Activated CD4-positive, CD25-positive, alpha-beta regulatory T cell treated with anti-CD3 and anti-CD28 coated beads, Interleukin-2, amount 50 U/mL, for 72 hours (primary cell): ENCODE data around the gene KRTAP5-8.
"Not testable (repeated sequence)": the region's sequence is repeated elsewhere in the genome, so short reads cannot be mapped to it uniquely, and the experiment has no call there.

Experiments
- DNase-seq: peaks from one replicate; pipeline ENCODE4 v3.0.0; 2021

KRTAP5-8 gene

GRCh38 chr11:71518506-71519471 lies 19.0 kb upstream of the KRTAP5-8 start:
- no peak for DNase-seq

GRCh38 chr11:71519546-71519945 lies 18.3 kb upstream of the KRTAP5-8 start:
- no peak for DNase-seq

GRCh38 chr11:71525188-71525937 lies 12.5 kb upstream of the KRTAP5-8 start:
- no peak for DNase-seq

- no peak for DNase-seq
Measured at GRCh38 chr11:71525938-71526495, 11.8 kb upstream of the KRTAP5-8 start.

- DNase-seq = not testable (repeated sequence)
Measured at GRCh38 chr11:71526796-71527575, 10.8 kb upstream of the KRTAP5-8 start, which contains the start of gene KRTAP5-7. Gene KRTAP5-7, plus strand, starts transcription at chr11:71527267. Its CDS starts 34 bp downstream, at chr11:71527301.

- DNase-seq = no peak
Measured at GRCh38 chr11:71527576-71528210, 10.1 kb upstream of the KRTAP5-8 start.

GRCh38 chr11:71530602-71531001 lies 7.2 kb upstream of the KRTAP5-8 start:
- DNase-seq = no peak

- DNase-seq = no peak
Measured at GRCh38 chr11:71532036-71532610, 5.7 kb upstream of the KRTAP5-8 start.

GRCh38 chr11:71534711-71535608 lies 2.9 kb upstream of the KRTAP5-8 start:
- not testable (repeated sequence) for DNase-seq

- DNase-seq = no peak
Measured at GRCh38 chr11:71535825-71536224, 2.0 kb upstream of the KRTAP5-8 start.

GRCh38 chr11:71537537-71537936 lies 288 bp upstream of the KRTAP5-8 start:
- DNase-seq = no peak

GRCh38 chr11:71538666-71538990 lies 803 bp downstream of the KRTAP5-8 start:
- DNase-seq = no peak

GRCh38 chr11:71539017-71539416 lies 1.2 kb downstream of the KRTAP5-8 start:
- DNase-seq = no peak

- not testable (repeated sequence) for DNase-seq
Measured at GRCh38 chr11:71539971-71540370, 2.1 kb downstream of the KRTAP5-8 start.

- DNase-seq = not testable (repeated sequence)
Measured at GRCh38 chr11:71540521-71541304, 2.9 kb downstream of the KRTAP5-8 start.

- no peak for DNase-seq
Measured at GRCh38 chr11:71542382-71542781, 4.6 kb downstream of the KRTAP5-8 start.

GRCh38 chr11:71542879-71543777 lies 5.3 kb downstream of the KRTAP5-8 start:
- no peak for DNase-seq

GRCh38 chr11:71543866-71544265 lies 6.0 kb downstream of the KRTAP5-8 start:
- DNase-seq = no peak
